Uterus (tissue), 2 donors: ENCODE results near the gene FCN1.

Experiments
- POLR2A ChIP-seq, 2 donors: fragments of 450-650 bp; IDR thresholded peaks; one replicate each; pipeline ENCODE4 v1.6.1; 2016; ENCODE audit warnings: antibody characterized with exemption in 2 of 2, mild to moderate bottlenecking in 1 of 2, moderate library complexity in 1 of 2
- TF ChIP-seq, protein P1 (sequence below), 4 experiments: fragments of 200-600 bp in 2 of 4; fragments of 450-650 bp in 2 of 4; sonication (generic) in 2 of 4; IDR thresholded peaks; one replicate each; pipeline ENCODE4 v1.5.1; 2016 to 2019; ENCODE audit warnings: antibody characterized with exemption in 4 of 4, mild to moderate bottlenecking in 2 of 4, moderate library complexity in 1 of 4

DNA sequence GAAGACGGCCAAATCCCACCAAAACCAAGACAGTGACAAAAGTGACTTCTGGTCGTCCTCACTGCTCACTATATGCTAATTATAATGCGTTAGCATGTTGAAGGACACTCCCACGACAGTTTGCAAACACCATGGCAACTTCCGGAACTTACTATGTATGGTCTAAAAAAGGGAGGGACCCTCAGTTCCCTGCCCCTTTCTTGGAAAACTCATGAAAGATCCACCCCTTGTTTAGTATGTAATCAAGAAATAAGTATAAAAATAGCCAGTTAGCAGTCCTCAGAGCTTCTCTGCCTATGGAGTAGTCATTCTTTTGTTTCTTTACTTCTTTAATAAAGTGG lies 27.6 kb downstream of the FCN1 start:
- TF ChIP-seq, protein P1, sequence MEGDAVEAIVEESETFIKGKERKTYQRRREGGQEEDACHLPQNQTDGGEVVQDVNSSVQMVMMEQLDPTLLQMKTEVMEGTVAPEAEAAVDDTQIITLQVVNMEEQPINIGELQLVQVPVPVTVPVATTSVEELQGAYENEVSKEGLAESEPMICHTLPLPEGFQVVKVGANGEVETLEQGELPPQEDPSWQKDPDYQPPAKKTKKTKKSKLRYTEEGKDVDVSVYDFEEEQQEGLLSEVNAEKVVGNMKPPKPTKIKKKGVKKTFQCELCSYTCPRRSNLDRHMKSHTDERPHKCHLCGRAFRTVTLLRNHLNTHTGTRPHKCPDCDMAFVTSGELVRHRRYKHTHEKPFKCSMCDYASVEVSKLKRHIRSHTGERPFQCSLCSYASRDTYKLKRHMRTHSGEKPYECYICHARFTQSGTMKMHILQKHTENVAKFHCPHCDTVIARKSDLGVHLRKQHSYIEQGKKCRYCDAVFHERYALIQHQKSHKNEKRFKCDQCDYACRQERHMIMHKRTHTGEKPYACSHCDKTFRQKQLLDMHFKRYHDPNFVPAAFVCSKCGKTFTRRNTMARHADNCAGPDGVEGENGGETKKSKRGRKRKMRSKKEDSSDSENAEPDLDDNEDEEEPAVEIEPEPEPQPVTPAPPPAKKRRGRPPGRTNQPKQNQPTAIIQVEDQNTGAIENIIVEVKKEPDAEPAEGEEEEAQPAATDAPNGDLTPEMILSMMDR (IDR thresholded peaks at IDR 0.05) = no peak
- TF ChIP-seq POLR2A (IDR thresholded peaks at IDR 0.05) = no peak
